ENCODE data around the gene KDM4B. TPM values are rescaled to one million over a fixed set of nuclear protein-coding genes. Genes with fewer than 3 reads are reported as not detected.

The KDM4B gene
- total RNA-seq (2011; cell fraction: chromatin; rRNA removed; ENCODE audit: low replicate concordance), result 107 and 202 TPM in 2 replicates
- total RNA-seq (2011; cell fraction: nucleolus; rRNA removed), result 89.1 and 93.6 TPM in 2 replicates
- total RNA-seq (2011; cell fraction: nucleoplasm; rRNA removed), result 45.3 and 67.9 TPM in 2 replicates
- total RNA-seq (2014; rRNA removed) (11.0 and 12.0 TPM in 2 replicates), total RNA-seq (2014; rRNA removed; fragmentation: Illumina TruSeq; extraction: Trizol) (3.6 and 4.5 TPM in 2 replicates), total RNA-seq (2015; rRNA removed; fragmentation: Illumina TruSeq; extraction: Trizol) (7.3 and 7.7 TPM in 2 replicates), total RNA-seq (2021) (29.9 TPM in 2 replicates), polyA plus RNA-seq (2011; rRNA removed) (11.2 and 20.3 TPM in 2 replicates), polyA plus RNA-seq (2014; fragmentation: Illumina TruSeq; extraction: Trizol) (5.1 and 10.5 TPM in 2 replicates), polyA plus RNA-seq (2014; fragmentation: Nextera tagmentation; extraction: Ambion mirVana) (under 1 TPM; 0.21 to 0.25 TPM), polyA plus RNA-seq (2014; rRNA removed) (11.5 and 13.7 TPM in 2 replicates), polyA minus RNA-seq (2011; rRNA and poly(A)+ RNA removed) (10.5 and 14.0 TPM in 2 replicates), Bru-seq, nascent RNA (percentile 58 among the genes with signal in this experiment), BruChase-seq, experiment 1, labeled RNA remaining after a 2-hour chase (percentile 57 among the genes with signal in this experiment), BruChase-seq, experiment 2, labeled RNA remaining after a 6-hour chase (percentile 56 among the genes with signal in this experiment)
- 10.4 and 17.7 TPM in 2 replicates for polyA plus RNA-seq (2011; cell fraction: cytosol; rRNA removed)
- polyA plus RNA-seq (2011; cell fraction: nucleus; rRNA removed), result 25.6 and 35.2 TPM in 2 replicates
- 16.8 and 24.0 TPM in 2 replicates for polyA plus RNA-seq (2012)
- 34.8 and 59.5 TPM in 2 replicates for polyA minus RNA-seq (2011; cell fraction: cytosol; rRNA and poly(A)+ RNA removed)
- polyA minus RNA-seq (2011; cell fraction: nucleus; rRNA and poly(A)+ RNA removed), result 26.9 and 35.7 TPM in 2 replicates
- long read RNA-seq, experiment 1, full-length matches to known transcripts, result 8 of 105 reads
- long read RNA-seq, experiment 1, partial matches to known transcripts, result 81 of 105 reads
- long read RNA-seq, experiment 1, other reads (novel, unspliced or antisense), result 16 of 105 reads
- long read RNA-seq, experiment 2, full-length matches to known transcripts, result 4 of 44 reads
- long read RNA-seq, experiment 2, partial matches to known transcripts, result 34 of 44 reads
- long read RNA-seq, experiment 2, other reads (novel, unspliced or antisense), result 6 of 44 reads
- long read RNA-seq, experiment 3, partial matches to known transcripts, result 1 of 2 reads
- long read RNA-seq, experiment 3, other reads (novel, unspliced or antisense), result 1 of 2 reads

- Histone ChIP-seq H2AFZ (ENCODE audit: low read depth, low read length) (peak within 1 kb of the TSS; percentile 93), H4K20me1 (replicated peaks; ENCODE audit: control insufficient read depth, insufficient read depth, low read length) (peaks cover 33% of the 10 kb centered on the region), H3K4me3 (peak within 1 kb of the TSS; percentile 61), H3K9me1 (ENCODE audit: control insufficient read depth, insufficient read depth, low read length) (peaks cover 12% of the 10 kb centered on the region), H3K36me3 (ENCODE audit: control insufficient read depth, insufficient read depth, low read length) (peaks cover 5% of the 10 kb centered on the region; the same call in 2 of the 3 replicates), H3K9me3 (replicated peaks; ENCODE audit: control insufficient read depth, insufficient read depth, low read depth, low read length) (no peaks in the 10 kb centered on the region), H3K27me3 (ENCODE audit: control insufficient read depth in 2 of 2, insufficient read depth in 2 of 2, low read length in 2 of 2) (no peaks in the 10 kb centered on the region; a peak in 1 of 5 replicates), H3K79me2 (ENCODE audit: control insufficient read depth, insufficient read depth, low read length) (peaks cover 43% of the 10 kb centered on the region), H3K4me1 (replicated peaks in 1 of 2; ENCODE audit: control insufficient read depth in 2 of 2, insufficient read depth in 2 of 2, low read length in 2 of 2) (peaks cover 16 to 52% of the 10 kb centered on the region in 2 experiments; a peak in 4 of 5 replicates), H3K27ac (ENCODE audit: extremely low read depth, low read depth, low read length) (peak within 1 kb of the TSS; percentile 59), H3K9ac (ENCODE audit: insufficient read depth in 1 of 2, low read depth in 2 of 2, low read length in 2 of 2) (peak within 1 kb of the TSS; percentile 56 to 96), H3K4me2 (ENCODE audit: insufficient read depth, low read length) (peak within 1 kb of the TSS; percentile 92)
- ChIA-PET CTCF (ENCODE audit: low intra/inter-chr PET ratio) (no interaction called here), POLR2A (interaction anchor here (0.5 to 1.6 kb wide), 11 partner anchors 10 to 160 kb away, joined by 3 to 10 read pairs (median 3); no protein-coding TSS in a partner anchor)
- FAIRE-seq (peak; percentile 95), ATAC-seq (peak; percentile 97), DNase-seq (ENCODE audit: extremely low read depth in 1 of 4, low spot score in 3 of 4) (peak; percentile 98 to 99 (median 99))
- BruUV-seq (replicated peaks), result no TSS peak
- in situ Hi-C loops (cut with MboI) (no loop called here), intact Hi-C loops (cut with micrococcal nuclease) (no loop called here)
- under 1% methylated on average over 48 of the region's 96 CpGs for WGBS (ENCODE audit: insufficient coverage, low coverage, missing lambda C conversion rate)
- TF ChIP-seq ARHGAP35 (IDR thresholded peaks at IDR 0.05; ENCODE audit: partially characterized antibody) (no peak), SNAPC5 (CRISPR knock-in tag; IDR thresholded peaks at IDR 0.05) (no peak), ZNF282 (CRISPR knock-in tag; IDR thresholded peaks at IDR 0.05) (no peak), ZFP36 (IDR thresholded peaks at IDR 0.05; ENCODE audit: low read depth, low read length, partially characterized antibody) (no peak), ZNF23 (CRISPR knock-in tag; IDR thresholded peaks at IDR 0.05) (no peak), SP1 (CRISPR knock-in tag; IDR thresholded peaks at IDR 0.05) (peak; percentile 97), TBL1XR1 (IDR thresholded peaks at IDR 0.05; ENCODE audit: low read length in 2 of 2) (0 out of 4 replicates have a peak, but pooled peaks of 1 of the 2 experiments have one; percentile 38), SMAD2 (IDR thresholded peaks at IDR 0.05; ENCODE audit: low read depth, low read length) (no peak), RFX7 (CRISPR knock-in tag; IDR thresholded peaks at IDR 0.05) (no peak), ZNF212 (CRISPR knock-in tag; IDR thresholded peaks at IDR 0.05) (no peak), BHLHE40 (IDR thresholded peaks at IDR 0.05; ENCODE audit: low read length) (peak; percentile 95), RBM25 (IDR thresholded peaks at IDR 0.05; ENCODE audit: low read depth, low read length, severe bottlenecking) (peak; percentile 100), MYC (IDR thresholded peaks at IDR 0.05; ENCODE audit: low read depth, low read length) (peak; percentile 82), MYC (CRISPR knock-in tag; IDR thresholded peaks at IDR 0.05; ENCODE audit: borderline replicate concordance, low read depth) (no peak), MBD1 (CRISPR knock-in tag; IDR thresholded peaks at IDR 0.05) (no peak), HNRNPUL1 (IDR thresholded peaks at IDR 0.05; ENCODE audit: low read length) (no peak)
Observed at GRCh38 chr19:4968462-4969291, at the start of gene KDM4B. TSS of gene KDM4B (plus strand) at chr19:4969113. CDS start at chr19:5032891, 63,778 bp downstream.
